ENCODE data around the gene BPTF.
A peak's percentile ranks its signal among the peaks of the same experiment; 100 is the strongest.
"Not testable (repeated sequence)": the region's sequence is repeated elsewhere in the genome, so short reads cannot be mapped to it uniquely, and the experiment has no call there.

BPTF gene

DNA sequence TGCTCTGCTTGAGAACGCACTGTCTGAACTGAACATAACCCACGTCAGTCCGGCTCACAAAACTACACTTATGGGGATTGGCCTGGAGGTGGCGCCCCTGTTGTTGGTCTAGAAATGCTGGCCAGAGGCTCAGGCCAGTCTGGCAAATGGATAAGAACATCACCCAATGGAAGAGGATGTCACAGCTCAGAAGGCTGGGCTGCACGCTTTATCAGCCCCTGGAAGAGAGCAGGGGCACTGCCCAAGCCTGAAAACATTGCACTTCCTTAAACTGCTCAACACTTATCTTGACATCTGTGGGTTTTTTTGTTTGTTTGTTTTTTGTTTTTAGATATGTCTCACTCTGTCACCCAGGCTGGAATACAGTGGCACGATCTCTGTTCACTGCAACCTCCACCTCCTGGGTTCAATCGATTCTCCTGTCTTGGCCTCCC lies 24.8 kb upstream of the BPTF start:
- TF ChIP-seq, protein P1, sequence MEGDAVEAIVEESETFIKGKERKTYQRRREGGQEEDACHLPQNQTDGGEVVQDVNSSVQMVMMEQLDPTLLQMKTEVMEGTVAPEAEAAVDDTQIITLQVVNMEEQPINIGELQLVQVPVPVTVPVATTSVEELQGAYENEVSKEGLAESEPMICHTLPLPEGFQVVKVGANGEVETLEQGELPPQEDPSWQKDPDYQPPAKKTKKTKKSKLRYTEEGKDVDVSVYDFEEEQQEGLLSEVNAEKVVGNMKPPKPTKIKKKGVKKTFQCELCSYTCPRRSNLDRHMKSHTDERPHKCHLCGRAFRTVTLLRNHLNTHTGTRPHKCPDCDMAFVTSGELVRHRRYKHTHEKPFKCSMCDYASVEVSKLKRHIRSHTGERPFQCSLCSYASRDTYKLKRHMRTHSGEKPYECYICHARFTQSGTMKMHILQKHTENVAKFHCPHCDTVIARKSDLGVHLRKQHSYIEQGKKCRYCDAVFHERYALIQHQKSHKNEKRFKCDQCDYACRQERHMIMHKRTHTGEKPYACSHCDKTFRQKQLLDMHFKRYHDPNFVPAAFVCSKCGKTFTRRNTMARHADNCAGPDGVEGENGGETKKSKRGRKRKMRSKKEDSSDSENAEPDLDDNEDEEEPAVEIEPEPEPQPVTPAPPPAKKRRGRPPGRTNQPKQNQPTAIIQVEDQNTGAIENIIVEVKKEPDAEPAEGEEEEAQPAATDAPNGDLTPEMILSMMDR (IDR thresholded peaks at IDR 0.05; ENCODE audit: low read depth, low read length), result peak; percentile 70
- no peak overlapping the region for H3K4me3 ChIP-seq (ENCODE audit: low read depth, low read length)

DNA sequence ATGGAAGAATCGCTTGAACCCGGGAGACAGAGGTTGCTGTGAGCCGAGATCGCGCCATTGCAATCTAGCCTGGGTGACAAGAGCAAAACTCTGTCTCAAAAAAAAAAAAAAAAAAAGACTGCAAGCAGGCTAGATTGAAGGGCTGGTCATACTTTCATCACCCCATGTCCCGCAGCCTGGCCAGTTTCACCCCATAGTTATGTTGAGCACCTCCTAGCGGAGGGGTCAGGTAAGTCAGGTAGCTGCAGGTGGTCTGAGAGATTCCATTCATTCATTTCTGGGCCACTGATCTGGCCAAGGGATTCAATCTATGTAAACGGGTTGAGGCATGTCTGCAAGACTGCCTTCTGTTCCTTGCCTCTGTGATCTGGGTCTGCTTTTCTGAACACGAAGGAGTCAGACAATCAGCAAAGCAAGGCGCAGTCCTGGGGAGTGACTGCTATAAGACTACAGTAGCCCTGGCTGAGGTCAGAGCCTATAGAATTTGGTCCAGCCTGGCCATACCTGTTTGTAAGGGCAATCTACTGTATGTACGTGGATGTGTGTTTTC lies 23.6 kb upstream of the BPTF start:
- TF ChIP-seq, protein P1 (IDR thresholded peaks at IDR 0.05; ENCODE audit: low read depth, low read length), result no peak
- no peak overlapping the region for H3K4me3 ChIP-seq (ENCODE audit: low read depth, low read length)

DNA sequence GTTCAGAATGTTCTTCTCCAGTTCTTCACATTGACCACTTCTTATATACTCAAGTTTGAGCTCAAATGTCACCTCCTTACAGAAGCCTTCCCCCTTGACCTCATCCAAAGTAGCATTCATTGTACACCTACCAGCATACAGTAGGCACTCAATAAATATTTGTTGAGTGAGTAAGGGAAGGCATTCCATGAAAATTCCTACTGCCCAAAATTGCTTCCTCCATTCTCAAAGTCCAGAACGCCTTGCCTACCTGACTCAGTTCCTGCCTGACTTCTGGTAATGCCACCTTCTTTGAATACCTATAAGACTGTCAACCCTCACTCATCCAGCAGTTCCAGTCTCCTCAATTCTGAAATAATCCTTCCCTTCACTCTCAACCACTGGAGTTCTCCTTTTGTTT lies 14.8 kb upstream of the BPTF start:
- TF ChIP-seq, protein P1 (IDR thresholded peaks at IDR 0.05; ENCODE audit: low read depth, low read length), result no peak
- no peak overlapping the region for H3K4me3 ChIP-seq (ENCODE audit: low read depth, low read length)

DNA sequence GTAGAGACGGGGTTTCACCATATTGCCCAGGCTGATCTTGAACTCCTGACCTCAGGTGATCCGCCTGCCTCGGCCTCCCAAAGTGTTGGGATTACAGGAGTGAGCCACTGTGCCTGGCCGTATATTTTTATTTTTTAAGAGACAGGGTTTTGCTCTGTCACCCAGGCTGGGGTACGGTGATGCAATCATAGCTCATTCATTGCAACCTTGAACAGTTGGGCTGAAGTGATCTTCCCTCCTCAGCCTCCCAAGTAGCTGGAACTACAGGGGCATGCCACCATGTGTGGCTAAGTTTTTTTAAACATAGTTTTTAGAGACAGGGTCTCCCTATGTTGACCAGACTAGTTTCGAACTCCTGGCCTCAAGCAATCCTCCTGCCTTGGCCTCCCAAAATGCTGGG lies 12.9 kb upstream of the BPTF start:
- not testable (repeated sequence) for H3K4me3 ChIP-seq (ENCODE audit: low read depth, low read length)

DNA sequence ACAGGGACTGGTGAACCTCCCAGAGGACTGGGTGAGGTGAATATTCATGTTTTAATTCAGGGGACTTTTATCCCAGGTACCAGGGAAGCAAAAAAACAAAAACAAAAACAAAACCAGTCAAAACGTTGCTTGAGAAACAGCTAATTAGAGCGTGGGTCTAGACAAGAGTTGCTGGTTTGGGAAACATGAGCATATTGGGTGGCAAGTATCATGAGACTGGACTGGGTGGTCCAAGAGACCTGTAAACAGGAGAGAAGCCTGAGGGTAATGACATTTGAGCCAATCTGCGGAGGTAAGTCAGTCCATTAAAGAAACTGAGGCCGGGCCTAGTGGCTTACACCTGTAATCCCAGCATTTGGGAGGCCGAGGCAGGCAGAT lies 11.5 kb upstream of the BPTF start:
- no peak overlapping the region for H3K4me3 ChIP-seq (ENCODE audit: low read depth, low read length)
- TF ChIP-seq, protein P1 (IDR thresholded peaks at IDR 0.05; ENCODE audit: low read depth, low read length), result no peak

DNA sequence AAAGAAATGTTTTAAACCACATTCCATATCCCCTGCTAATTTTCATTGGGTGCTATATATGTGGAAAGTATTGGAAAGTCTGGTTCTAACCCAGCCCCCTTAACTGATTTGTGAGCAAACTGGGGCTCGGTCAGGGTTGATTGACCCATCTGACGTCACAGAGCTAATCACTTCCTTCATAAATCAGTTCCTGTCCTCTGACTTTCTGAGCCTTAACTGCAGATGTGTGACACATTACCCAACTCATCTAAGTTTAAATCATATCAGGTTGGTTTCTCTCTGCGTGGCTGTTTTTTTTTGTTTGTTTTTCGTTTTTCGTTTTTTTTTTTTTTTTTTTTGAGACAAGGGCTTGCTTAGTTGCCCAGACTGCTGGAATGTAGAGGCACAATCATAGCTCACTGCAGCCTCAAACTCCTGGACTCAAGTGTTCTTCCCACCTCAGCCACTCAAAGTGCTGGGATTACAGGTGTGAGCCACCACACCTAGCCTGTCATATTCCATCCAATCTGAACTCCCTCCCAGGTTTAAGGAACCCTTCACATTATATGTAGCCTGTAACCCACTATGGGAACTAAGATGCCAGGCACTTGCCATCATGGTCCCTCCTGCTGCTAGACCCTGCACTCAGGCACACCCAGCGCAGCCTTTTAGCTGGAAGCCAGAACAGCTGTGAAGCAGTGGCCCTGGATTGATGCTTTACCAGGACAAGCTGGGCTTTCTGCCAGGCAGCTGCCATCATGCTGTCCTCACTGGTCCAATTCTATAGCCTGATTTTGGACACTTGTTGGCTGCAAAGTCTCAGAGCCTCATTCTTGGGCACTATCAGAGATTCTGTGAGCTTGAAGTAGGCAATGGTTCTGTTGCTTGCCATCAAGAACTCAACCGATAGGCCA lies 6.9 kb upstream of the BPTF start:
- TF ChIP-seq, protein P1 (IDR thresholded peaks at IDR 0.05; ENCODE audit: low read depth, low read length), result no peak
- H3K4me3 ChIP-seq (ENCODE audit: low read depth, low read length), result no peak overlapping the region

DNA sequence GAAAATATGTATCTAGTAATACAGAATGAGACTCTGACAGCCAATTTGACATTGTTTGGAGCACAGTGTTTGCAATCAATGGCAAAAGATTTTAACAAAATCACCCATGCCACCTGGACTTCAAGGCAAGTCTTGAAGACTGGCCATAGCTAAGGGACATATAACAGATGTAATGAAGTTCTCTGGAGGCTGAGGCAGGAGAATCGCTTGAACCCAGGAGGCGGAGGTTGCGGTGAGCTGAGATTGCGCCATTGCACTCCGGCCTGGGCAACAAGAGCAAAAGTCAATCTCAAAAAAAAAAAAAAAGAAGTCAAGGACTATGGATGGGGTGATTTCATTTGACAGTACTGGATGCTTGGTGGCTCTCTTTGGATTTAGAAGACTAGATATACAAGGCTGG lies 5.6 kb upstream of the BPTF start:
- H3K4me3 ChIP-seq (ENCODE audit: low read depth, low read length), result no peak overlapping the region
- TF ChIP-seq, protein P1 (IDR thresholded peaks at IDR 0.05; ENCODE audit: low read depth, low read length), result no peak

All from WI38 (cell line).